A375 (cell line): ENCODE data around the gene SBNO1. TPM values are rescaled to one million over a fixed set of nuclear protein-coding genes. Genes with fewer than 3 reads are reported as not detected.

ENCODE experiments used
- small RNA-seq: library from RNA; depleted of rRNA; stranded (forward); fragments of <200 nt; gene quantifications from one replicate; pipeline ENCODE3, GENCODE V24; 2014
- total RNA-seq: library from RNA; depleted of rRNA; stranded (reverse); fragments of >200 nt; shearing (Covaris generic); gene quantifications from 2 replicates; pipeline ENCODE4 v1.2.3, GENCODE V29; 2014; rRNA removed

The SBNO1 gene
- 22.6 and 25.7 TPM in 2 replicates for total RNA-seq

DNA sequence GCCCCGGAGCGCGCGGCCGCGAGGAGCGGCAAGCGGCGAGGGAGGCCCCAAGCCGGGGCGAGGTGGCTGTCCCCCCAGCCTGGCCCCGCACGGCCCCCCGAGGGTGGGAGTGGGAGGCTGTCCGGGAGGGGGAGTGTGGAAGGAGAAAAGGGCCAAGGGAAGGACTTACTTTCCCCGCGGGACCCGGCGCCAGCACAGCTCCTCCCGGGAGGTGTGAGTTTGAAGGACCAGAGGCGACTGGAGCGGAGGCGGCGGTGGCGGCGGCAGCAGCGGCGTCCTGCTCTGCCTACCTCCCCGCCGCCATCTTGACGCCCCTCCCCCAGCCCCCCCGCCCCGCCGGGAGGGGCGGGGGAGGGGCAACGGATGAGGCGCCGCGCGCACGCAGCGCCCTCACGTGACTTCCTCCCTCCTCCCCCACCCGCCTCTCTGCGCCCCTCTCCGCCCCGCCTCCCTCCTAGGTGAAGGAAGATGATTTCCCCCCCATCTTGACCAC, at the start of gene SBNO1:
SBNO1 (minus strand) TSS at position 316 of the 493 bp plus-strand sequence. CDS start 14,406 bp downstream, outside the sequence.

Small RNAs within 50 kb of the gene (small RNA-seq; reads per million reads assigned to genes)
- not detected for gene RF00019
- gene RNA5SP375, result 0.33 reads per million

Other genes starting within 250 kb of the SBNO1 start
- 5.8 and 6.4 TPM in 2 replicates for gene PITPNM2, start 213.8 kb downstream of the SBNO1 start, total RNA-seq
- gene MPHOSPH9, start 131.7 kb downstream of the SBNO1 start, total RNA-seq, result 37.9 and 64.6 TPM in 2 replicates
- gene MTRFR, start 131.4 kb downstream of the SBNO1 start, total RNA-seq, result 9.8 and 10.0 TPM in 2 replicates
- gene CDK2AP1, start 93.0 kb downstream of the SBNO1 start, total RNA-seq, result 161 and 167 TPM in 2 replicates
- gene KMT5A, start 19.3 kb upstream of the SBNO1 start, total RNA-seq, result 110 and 120 TPM in 2 replicates
- 7.1 and 8.0 TPM in 2 replicates for gene RILPL2, start 71.8 kb upstream of the SBNO1 start, total RNA-seq
- gene SNRNP35, start 93.3 kb upstream of the SBNO1 start, total RNA-seq, result 30.7 and 33.3 TPM in 2 replicates
- gene RILPL1, start 168.9 kb upstream of the SBNO1 start, total RNA-seq, result 19.5 and 20.0 TPM in 2 replicates
- 185 and 311 TPM in 2 replicates for gene TMED2, start 219.7 kb upstream of the SBNO1 start, total RNA-seq
- 67.4 and 71.7 TPM in 2 replicates for gene DDX55, start 237.3 kb upstream of the SBNO1 start, total RNA-seq